ENCODE results near the gene IGSF23.
"Not testable (repeated sequence)": the region's sequence is repeated elsewhere in the genome, so short reads cannot be mapped to it uniquely, and the experiment has no call there.

IGSF23 gene

DNA sequence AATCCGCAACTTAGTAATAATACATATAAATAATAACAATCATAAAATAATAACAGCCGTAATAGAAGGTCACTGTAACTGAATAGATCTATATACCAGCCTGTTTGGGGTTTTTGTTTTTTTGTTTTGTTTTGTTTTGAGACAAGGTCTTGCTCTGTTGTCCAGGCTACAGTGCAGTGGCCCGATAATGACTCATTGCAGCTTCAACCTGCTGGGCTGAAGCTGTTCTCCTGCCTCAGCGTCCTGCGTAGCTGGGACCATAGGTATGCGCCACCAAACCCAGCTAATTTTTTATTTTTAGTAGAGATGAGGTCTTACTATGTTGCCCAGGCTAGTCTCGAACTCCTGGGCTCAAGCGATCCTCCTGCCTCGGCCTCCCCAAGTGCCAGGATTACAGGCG lies 950 bp downstream of the IGSF23 start:
- DNase-seq = no peak

DNA sequence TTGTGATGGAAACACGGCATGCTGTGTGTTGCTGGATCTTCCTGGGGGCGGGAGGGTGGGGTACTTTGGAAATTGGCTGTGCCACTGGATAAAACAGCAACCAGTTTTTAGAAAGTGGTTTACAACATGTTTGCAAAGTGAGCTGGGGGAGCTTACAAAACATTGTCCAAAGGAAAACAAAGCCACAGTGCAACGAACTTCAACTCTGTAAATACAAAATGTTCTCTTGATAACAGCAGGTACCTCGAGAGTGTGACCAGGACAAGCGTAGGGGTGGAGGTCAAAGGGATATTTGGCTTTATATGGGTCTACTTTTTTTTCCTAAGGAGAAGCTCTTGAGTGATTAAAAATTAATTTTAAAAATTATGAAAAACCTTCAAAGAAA lies 2.5 kb downstream of the IGSF23 start:
- DNase-seq = no peak

DNA sequence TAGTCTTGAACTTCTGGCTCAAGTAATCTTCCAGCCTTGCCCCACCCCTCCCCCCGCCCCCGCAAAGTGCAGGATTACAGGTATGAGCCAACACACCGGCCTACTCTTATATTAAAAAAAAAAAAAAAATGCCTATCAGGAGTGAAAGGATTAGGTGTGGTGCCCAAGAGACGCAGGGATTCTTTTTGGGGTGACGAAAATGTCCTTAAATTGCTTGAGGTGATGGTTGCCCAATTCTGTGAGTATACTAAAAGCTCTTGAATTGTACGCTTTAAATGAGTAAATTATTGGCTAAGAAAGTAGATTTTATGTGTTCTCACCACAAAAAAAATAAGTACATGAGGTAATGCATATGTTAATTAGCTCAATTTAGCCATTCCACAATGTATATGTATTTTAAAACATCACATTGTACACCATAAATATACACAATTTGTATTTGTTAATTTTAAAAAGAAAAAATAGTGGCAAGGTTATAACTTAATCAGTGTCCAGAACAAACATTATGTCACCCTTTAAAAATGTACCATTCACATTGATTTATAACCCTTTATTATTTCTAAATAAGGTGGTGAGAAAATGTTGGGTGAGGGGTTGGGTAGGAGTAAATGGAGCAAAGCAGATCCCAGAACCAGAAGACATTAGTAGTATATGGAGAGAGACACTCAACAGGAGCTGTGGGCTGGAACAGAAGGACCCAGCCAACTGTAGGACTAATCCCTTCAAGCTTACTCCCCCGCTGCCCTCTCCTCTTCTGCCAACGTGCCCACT lies 3.9 kb downstream of the IGSF23 start:
- DNase-seq = no peak

DNA sequence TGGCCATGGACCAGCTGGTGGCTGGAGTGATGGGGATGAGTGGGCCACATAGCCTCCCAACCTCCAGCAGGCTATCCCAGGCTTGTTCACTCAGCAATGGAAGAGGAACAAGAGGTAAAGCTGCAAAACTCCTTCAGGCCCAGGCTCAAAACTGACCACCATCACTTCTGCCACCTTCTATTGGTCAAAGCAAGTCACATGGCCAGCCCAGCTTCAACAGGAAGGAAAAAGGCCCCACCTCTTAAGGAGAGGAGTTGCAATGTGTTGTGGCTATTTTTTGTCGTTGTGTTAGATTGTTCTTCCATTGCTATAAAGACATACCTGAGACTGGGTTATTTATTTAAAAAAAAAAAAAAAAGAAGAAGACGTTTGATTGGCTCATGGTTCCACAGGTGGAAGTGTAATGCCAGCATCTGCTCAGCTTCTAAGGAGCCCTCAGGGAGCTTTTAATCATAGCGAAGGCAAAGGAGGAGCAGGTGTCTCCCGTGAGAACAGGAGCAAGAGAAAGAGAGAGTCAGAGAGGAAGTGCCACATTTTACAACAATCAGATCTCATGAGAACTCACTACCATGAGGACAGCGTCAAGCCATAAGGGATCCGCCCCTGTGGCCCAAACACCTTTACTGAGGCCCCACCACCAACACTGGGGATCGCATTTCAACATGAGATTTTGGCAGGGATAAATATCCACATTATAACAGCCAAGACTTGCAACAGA lies 5.4 kb downstream of the IGSF23 start:
- DNase-seq = no peak

DNA sequence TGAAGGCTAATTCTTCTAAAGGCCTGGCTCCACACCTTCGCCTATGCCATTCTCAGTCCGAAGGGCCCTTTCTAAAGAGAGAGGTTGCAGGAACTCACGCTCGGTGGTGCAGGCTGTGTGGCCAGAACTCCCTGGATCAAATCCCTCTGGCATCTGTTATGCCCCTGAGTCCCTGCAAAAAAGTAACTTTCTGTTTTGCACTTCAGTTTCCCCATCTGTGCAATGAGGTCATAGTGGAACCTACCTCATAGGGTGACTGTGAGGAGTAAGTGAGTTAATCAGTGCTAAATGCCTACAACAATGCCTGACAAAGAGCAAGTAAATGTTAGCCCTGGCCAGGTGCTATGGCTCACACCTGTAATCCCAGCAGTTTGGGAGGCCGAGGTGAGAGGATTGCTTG lies 7.3 kb downstream of the IGSF23 start:
- DNase-seq = no peak

DNA sequence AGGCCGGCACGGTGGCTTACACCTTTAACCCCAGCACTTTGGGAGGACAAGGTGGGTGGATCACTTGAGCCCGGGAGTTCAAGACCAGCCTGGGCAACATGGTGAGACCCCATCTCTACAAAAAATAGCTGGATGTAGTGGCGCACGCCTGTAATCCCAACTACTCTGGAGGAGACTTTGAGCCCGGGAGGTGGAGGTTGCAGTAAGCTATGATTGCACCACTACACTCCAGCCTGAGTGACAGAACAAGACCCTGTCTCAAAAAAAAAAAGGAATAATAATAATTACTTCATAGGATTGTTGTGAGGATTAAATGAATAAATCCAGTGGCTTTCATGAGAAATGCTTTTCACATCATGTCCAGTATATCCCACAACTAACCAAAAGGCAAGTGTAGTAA lies 8.0 kb downstream of the IGSF23 start:
- no peak for DNase-seq

DNA sequence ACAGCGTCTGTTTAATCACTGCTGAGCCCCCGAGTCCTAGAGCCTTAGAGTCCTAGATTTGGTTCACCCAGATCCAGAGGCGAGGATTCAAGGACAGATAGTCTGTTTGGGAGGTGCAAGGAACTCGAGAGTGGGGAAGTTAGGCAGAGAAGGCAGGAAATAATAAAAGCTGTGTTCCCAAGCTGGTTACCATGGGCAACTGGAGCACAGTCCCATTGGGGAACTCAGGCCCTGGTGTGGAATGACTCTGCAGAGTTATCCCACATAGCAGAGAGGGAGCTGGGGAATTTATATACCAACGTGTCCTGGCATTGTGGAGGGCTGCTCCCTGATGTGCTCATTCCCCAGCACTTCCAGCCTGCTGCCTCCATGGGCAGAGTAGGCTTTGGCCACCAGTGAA lies 9.7 kb downstream of the IGSF23 start:
- no peak for DNase-seq

DNA sequence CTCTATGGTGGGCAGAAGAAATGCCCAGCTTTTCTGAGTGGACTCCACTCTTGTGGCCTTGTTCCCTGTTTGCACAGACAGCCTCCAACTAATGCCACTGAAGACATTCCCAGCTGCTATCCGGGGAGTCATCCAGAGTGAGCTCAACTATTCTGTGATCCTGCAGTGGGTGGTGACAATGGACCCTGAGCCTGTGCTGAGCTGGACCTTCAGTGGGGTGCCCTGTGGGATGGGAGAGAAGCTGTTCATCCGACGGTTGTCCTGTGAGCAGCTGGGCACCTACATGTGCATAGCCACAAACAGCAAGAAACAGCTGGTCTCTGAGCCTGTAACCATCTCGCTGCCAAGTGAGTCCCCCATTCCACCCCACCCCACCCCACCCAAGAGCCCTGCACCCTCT lies 10.3 kb downstream of the IGSF23 start:
- no peak for DNase-seq

DNA sequence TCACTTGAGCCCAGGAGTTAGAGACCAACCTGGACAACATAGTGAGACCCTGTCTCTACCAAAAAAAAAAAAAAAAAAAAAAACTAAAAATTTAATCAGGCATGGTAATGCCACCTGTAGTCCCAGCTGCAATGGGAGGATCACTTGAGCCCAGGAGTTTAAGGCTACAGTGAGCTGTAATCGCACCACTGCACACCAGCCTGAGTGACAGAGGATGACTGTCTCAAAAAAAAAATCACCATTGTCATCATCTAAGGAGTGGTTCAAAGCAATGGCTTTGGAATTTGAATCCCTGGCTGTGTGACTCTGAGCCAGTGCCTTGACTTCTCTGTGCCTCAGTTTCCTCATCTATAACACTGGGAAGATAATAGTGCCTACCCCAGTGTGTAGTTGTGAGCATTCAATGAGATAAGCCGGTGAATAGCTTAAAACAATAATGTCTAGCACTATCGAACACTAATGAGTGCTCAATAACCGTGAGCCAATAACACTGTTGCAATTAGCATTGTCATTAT lies 11.5 kb downstream of the IGSF23 start:
- DNase-seq = no peak

DNA sequence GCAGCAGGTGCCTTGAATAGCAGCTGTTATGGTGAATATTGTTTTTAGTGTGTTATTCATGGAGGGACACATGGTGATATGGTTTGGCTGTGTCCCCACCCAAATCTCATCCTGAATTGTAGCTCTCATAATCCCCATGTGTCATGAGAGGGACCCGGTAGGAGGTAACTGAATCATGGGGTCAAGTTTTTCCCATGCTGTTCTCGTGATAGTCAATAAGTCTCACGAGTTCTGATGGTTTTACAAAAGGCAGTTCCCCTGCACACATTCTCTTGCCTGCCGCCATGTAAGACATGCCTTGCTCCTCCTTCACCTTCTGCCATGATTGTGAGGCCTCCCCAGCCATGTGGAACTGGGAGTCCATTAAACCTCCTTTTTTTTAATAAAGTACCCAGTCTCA lies 12.3 kb downstream of the IGSF23 start:
- DNase-seq = not testable (repeated sequence)

DNA sequence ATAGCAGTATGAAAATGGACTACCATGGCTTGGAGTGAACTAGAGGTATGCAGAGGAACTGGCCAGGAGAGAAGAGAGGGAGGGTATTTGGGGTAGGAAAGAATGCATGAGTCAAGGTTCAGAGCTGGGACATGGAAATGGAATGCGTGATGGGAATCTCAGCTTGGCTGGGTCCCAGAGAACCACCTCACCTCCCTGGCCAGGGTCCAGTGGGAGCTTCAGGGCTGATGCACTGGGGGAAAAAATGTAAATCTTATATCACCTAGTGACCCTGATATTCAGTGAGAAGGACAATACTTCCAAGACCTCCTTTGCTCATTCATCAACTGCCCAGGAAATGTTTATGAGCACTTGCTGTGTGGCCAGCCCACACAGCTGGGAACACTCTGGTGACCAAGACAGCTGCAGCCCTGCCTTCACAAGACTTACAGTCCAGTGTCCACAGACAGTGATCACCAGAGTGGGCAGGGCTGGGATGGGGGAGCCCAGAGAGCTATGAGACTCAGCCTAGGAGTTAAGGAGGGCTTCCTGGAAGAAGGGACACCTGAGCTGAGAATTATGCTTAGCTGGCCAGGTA lies 12.8 kb downstream of the IGSF23 start:
- DNase-seq = no peak

DNA sequence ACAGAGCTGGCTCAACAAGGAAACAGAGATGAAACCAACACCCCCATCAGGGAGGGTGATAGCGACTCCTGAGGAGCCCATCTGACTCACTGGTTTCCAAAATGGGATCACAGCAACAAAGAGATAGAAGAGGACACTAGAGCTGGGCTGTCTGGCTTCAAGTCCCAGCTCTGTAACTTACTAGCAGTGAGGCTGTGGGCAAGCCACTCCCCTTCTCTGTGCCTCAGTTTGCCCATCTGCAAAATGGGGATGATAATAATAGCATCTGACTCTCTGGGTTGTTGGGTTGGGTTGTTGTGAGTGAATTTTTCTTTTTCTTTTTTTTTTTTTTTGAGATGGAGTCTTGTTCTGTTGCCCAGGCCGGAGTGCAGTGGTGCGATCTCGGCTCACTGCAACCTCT lies 14.3 kb downstream of the IGSF23 start:
- DNase-seq = no peak

DNA sequence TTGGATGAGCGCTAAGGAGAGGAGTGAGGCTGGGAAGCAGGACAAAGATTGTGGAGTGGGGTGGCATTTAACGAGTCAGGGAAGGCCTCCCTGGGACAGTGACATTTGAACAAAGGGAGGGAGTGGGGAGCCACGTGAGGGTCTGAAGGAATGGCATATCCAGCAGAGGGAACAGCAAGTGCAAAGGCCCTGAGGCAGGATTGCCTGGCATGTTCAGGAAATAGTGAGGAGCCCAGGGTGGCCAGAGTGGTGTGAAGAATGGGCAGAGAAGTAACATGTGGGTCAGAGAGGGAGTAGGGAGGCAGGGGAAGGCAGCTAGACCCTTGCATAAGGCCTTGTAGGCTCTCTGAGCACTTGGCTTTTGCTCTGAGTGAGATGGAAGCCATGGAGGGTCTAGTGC lies 15.4 kb downstream of the IGSF23 start:
- DNase-seq = no peak

DNA sequence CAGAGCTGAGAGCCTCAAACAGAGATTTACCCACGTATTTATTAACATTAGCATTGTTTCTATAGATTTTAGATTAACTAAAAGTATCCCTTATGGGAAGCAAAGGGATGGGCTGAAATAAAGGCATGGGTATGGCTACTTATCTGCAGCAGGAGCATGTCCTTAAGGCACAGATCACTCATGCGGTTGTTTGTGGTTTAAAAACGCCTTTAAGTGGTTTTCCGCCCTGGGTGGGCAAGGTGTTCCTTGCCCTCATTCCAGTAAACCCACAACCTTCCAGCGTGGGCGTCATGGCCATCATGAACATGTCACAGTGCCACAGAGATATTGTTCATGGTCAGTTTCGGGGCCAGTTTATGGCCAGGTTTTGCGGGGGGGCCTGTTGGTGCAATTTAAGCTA lies 18.2 kb downstream of the IGSF23 start:
- DNase-seq = not testable (repeated sequence)

DNA sequence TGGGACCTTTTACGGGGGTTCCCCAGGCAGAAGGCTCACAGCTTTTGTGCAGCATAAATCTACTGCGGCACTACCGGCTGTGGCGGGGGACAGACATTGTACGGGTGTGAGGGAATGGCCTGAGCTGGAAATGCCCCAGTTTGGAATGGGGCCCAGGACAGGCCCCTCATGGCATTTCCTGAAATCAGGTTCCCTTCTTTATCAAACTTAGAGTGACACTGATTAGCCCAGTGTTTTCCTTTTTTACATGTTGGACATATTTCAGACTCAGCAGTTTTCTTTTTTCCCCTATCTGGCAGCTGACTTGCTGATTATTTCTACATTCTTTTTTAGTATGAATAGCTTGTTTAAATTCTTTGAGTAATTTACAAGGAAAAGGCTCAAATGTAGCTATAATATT lies 20.7 kb downstream of the IGSF23 start:
- DNase-seq = not testable (repeated sequence)

DNA sequence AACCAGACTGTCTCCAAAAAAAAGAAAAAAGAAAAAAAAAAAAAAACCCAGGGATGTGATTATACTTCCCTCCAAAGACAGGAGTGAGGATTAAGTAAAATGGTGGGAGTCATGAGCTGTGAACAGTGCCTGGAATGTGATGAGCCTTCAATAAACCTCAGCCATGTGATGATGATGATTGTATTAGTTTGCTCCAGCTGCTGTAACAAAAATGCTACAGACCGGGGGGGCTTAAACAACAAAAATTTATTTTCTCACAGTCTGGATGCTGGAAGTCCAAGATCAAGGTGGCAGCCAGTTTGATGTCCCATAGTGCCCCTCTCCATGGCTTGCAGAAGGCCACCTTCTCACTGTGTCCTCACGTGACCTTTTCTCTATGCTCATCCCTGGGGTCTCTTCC lies 21.4 kb downstream of the IGSF23 start:
- no peak for DNase-seq

DNA sequence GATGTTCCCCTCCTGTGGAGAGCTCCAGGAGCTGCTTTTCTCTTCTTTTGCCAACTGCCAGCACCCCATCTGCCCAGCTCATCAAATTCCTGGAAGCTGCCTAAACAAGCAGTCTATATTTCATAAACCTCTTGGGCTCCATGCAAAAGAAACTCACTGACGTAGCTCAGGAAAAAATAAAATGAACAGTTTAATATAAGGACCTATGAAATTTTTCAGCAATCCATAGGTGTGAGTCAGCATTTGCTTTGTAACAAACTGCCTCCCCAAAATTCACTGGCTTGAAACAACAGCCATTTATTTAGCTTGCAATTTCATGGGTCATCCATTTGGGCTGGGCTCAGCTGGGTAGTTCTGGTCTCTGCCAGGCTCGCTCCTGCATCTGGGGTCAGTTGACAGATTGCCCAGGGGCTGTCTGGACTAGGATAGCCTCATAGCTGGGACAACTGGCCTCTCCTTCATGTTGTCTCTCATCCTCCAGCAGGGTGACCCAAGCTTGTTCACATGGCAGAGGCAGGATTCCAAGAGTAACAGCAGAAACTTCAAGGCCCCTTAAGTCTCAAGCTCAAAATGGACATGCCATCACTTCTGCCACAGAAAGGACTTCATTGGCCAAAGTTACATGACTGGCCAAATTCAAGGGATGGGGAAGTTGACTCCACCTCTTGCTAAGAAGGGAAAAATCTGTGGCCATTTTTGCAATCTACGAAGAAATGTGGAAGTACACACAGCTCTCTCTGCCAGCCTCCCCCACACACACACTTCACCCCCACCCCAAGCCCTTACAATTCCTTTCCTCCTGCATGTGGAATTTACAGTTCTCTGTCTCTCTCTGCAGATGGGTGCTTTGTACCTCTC lies 22.4 kb downstream of the IGSF23 start:
- no peak for DNase-seq

DNA sequence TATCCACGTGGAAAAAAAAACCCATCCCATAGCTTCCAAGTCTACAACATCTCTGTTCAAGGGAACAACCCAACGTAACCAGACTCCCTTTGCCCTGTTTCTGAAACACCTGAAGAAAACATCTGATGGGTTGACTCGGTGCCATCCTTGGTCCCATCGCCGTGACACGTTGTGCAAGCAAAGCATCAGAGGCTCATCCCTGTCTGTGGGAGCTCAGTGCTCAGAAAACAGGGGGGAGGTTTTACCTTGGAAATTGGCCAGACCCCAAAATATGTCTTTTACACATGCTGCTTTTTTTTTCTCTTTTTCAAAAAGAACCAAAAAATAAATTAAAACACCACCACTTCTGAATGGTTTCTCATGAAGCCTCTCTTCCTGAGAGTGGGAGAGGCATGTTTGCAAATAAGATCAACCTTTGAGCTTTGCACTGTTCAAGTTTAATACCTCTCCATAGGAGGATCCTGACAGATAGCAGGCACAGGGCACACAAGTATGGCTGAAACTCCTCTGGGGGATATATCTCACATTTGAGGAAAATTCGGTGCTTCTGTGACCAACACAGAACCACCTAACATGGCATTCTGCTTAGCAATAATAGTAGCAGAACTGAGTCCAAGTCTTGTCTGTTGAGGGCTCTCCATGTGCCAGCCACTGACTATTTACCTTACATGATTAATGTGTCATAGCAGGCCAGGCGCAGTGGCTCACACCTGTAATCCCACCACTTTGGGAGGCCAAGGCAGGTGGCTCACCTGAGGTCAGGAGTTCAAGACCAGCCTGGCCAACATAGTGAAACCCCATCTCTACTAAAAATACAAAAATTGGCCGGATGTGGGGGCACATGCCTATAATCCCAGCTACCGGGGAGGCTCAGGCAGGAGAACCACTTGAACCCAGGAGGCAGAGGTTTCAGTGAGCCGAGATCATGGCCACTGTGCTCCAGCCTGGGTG lies 23.4 kb downstream of the IGSF23 start:
- DNase-seq = no peak

DNA sequence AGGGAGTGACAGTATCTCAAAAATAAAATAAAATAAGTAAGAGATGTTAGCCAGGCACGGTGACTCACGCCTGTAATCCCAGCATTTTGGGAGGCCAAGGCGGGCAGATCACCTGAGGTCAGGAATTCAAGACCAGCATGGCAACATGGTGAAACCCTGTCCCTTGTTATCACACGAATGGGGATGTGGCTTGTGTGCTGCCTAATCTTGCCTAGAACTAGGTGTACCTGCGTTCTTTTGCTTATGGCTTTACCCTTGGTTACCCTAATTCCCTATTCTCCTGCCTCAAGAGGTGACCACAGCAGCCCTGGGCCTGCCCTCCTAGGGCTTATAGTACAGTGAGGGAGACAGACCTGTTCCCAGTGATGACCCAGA lies 24.0 kb downstream of the IGSF23 start:
- no peak for DNase-seq

DNA sequence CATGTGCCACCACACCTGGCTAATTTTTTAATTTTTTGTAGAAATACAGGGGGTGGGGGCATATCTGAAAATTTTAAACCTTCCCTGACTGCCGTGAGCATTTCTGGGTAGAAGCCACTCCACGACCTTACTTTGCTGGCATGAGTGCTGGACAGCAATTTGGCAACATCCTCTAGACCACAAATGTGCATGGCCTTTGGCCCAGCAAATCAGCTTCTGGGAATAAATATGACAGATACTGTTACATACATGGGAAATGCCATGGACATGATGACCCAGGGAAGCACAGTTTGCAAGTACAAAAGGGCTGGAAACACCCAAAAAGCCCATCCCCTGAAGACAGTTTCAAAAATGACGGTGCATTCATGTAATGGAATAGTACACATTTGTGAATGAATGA lies 27.2 kb downstream of the IGSF23 start:
- no peak for DNase-seq

DNA sequence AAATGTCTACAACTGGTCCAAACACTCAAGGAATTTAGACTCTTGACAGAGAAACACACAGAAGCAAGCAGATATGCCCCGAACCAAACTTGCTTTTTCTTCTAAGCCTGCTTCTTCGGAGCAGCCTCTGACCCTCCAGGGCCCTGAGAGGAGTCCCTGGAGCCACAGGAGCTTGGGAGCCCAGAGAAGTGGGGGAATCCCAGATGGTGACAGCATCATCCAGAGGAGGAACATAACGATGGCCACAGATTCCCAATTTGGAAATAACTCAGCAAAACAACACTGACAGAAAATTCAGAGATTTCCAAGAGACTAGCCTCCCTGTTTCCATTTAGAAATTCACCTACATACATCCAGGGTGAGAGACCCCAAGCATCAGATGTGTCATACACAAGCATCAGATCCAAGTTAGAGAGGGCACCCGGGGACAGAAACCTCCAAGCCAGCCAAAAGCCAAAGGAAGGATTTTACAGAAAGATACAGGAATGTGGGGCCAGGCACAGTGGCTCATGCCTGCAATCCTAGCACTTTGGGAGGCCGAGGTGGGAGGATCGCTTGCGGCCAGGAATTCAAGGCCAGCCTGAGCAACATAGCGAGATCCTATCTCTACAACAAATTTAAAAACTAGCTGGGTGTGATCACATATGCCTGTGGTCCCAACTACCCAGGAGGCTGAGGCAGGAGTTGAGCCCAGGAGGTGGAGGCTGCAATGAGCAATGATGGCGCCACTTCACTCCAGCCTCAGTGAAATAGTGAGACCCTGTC lies 28.3 kb downstream of the IGSF23 start:
- no peak for DNase-seq

Measured in CD4-positive, alpha-beta T cell treated with Interleukin-10 for 1 hour (primary cell).